ENCODE measurements around the gene DUX4.
"Not testable (repeated sequence)": the region's sequence is repeated elsewhere in the genome, so short reads cannot be mapped to it uniquely, and the experiment has no call there.

DNA sequence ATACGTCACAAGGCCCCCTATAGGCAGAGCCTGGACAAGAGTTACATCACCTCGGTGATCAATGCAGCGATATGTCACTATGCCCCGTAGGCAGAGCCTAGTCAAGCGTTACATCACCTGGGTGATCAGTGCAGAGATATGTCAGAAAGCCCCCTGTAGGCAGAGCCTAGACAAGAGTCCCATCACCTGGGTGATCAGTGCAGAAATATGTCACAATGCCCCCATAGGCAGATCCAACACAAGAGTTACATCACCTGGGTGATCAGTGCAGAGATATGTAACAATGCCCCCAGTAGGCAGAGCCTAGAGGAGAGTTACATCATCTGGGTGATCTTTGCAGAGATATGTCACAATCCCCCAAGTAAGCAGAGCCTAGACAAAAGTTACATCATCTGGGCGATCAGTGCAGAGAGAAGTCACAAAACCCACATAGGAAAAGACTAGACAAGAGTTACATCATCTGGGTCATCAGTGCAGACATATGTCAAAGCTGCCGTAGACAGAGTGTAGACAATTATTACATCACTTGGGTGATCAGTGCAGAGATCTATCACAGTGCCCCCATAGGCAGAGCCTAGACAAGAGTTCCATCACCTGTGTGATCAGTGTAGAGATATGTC, 8.0 kb downstream of the DUX4 start:
- not testable (repeated sequence) for TF ChIP-seq POLR2A, POLR2AphosphoS5 (IDR thresholded peaks at IDR 0.05; ENCODE audit: low read depth, low read length)
